GM12873 (cell line): ENCODE results near the gene MLXIP.

Source experiments
- CTCF ChIP-seq: IDR thresholded peaks from 2 replicates; pipeline ENCODE4 v1.5.1; 2012; ENCODE audit warnings: low read depth, mild to moderate bottlenecking, moderate library complexity, low read length, control low read depth; ENCODE audit not compliant: insufficient read depth; ENCODE audit errors: missing control alignments

MLXIP gene

GRCh38 chr12:122046145-122046544, 32.4 kb upstream of the MLXIP start:
- TF ChIP-seq CTCF = no peak

- TF ChIP-seq CTCF = no peak
Measured at GRCh38 chr12:122048151-122048550, 30.4 kb upstream of the MLXIP start.

- TF ChIP-seq CTCF = no peak
Measured at GRCh38 chr12:122049827-122050226, 28.7 kb upstream of the MLXIP start.

GRCh38 chr12:122050706-122051105, 27.9 kb upstream of the MLXIP start:
- TF ChIP-seq CTCF = no peak

GRCh38 chr12:122051231-122051876, 27.2 kb upstream of the MLXIP start:
- TF ChIP-seq CTCF = no peak

- TF ChIP-seq CTCF = no peak
Measured at GRCh38 chr12:122052285-122052684, 26.3 kb upstream of the MLXIP start.

GRCh38 chr12:122054842-122055520, 23.6 kb upstream of the MLXIP start:
- no peak for TF ChIP-seq CTCF
